Measurements from ENCODE around the gene HSBP1. TPM values are rescaled to one million over a fixed set of nuclear protein-coding genes. Genes with fewer than 3 reads are reported as not detected.

Gene HSBP1
- total and polyA plus RNA-seq, 11 donors = 20.4 to 174 (median 141) TPM

GRCh38 chr16:83859265-83859664 is 51.5 kb downstream of the HSBP1 start:
- intact Hi-C loops (cut with DNase I) = no loop called here
- H3K9me3 ChIP-seq = no peaks in the 10 kb centered on the region
- no peak for TF ChIP-seq CTCF (IDR thresholded peaks at IDR 0.05)
- TF ChIP-seq POLR2A (IDR thresholded peaks at IDR 0.05) = no peak
- H3K27ac ChIP-seq = no peak overlapping the region
- H3K36me3 ChIP-seq = no peaks in the 10 kb centered on the region
- H3K27me3 ChIP-seq = no peaks in the 10 kb centered on the region
- DNase-seq = no peak
- no peak for ATAC-seq
- WGBS, 4 donors = 79 to 84% (median 82%) methylated on average over 7 to 8 of the region's 8 CpGs
- no peak overlapping the region for H3K4me3 ChIP-seq
- H3K4me1 ChIP-seq = no peaks in the 10 kb centered on the region

DNA sequence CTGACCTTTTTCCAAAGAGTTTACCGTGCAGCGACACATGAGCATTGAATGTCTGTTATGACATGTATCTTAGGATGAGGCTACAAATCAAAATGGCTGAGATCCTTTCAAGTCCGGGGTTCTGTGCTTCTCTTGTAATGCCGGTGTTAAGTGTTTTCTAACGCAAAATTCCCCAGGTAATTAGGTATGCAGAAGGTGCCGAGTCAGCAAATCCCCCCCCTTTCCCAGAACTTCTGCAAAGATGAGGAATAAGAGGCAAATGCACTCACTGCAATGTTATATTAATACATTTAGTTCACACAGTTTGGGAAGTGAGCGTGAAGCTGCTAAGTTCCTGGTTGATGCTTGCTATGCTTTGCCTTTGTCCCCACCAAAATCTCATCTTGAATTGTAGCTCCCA is 54.9 kb downstream of the HSBP1 start:
- H3K27me3 ChIP-seq = peaks cover 0 to 2% (median 0%) of the 10 kb centered on the region in 9 donors
- no peak overlapping the region for H3K27ac ChIP-seq
- no peak overlapping the region for H3K4me3 ChIP-seq
- ATAC-seq (no peak), DNase-seq (no peak)
- intact Hi-C loops (cut with DNase I) = loop anchor here in 1 of 10 donors (5.0 kb wide), 1 partner anchor 35 kb away; no protein-coding TSS in a partner anchor
- no peak for TF ChIP-seq POLR2A (IDR thresholded peaks at IDR 0.05)
- no peak for TF ChIP-seq CTCF (IDR thresholded peaks at IDR 0.05)
- 86 to 92% (median 91%) methylated on average over 7 of the region's 7 CpGs for WGBS, 4 donors
- H3K4me1 ChIP-seq = no peaks in the 10 kb centered on the region
- H3K36me3 ChIP-seq = no peaks in the 10 kb centered on the region
- H3K9me3 ChIP-seq = no peaks in the 10 kb centered on the region

GRCh38 chr16:83863682-83864081 is 55.9 kb downstream of the HSBP1 start:
- Histone ChIP-seq H3K36me3 (no peaks in the 10 kb centered on the region), H3K27me3 (peaks cover 0 to 2% (median 0%) of the 10 kb centered on the region in 9 donors), H3K9me3 (no peaks in the 10 kb centered on the region), H3K27ac (no peak overlapping the region), H3K4me3 (no peak overlapping the region), H3K4me1 (no peaks in the 10 kb centered on the region)
- DNase-seq (no peak), ATAC-seq (no peak)
- no peak for TF ChIP-seq POLR2A (IDR thresholded peaks at IDR 0.05)
- no peak for TF ChIP-seq CTCF (IDR thresholded peaks at IDR 0.05)
- WGBS, 4 donors = 77 to 100% (median 86%) methylated on average over 1 of the region's 1 CpG
- intact Hi-C loops (cut with DNase I) = loop anchor here in 1 of 10 donors (5.0 kb wide), 1 partner anchor 36 kb away; no protein-coding TSS in a partner anchor

Other genes starting within 250 kb of the HSBP1 start
- 10 to 100 TPM; 22.5 to 65.3 (median 40.2) TPM for gene MLYCD, start 91.1 kb downstream of the HSBP1 start, total RNA-seq
- 10 to 100 TPM; 19.4 to 21.8 TPM for gene MLYCD, start 91.1 kb downstream of the HSBP1 start, polyA plus RNA-seq
- gene OSGIN1, start 145.3 kb downstream of the HSBP1 start, total RNA-seq = 10 to 100 TPM in 2 of 9 donors, 1 to 10 TPM in 7; 3.3 to 11.0 (median 7.0) TPM
- gene OSGIN1, start 145.3 kb downstream of the HSBP1 start, polyA plus RNA-seq = 10 to 100 TPM in 1 of 2 donors, 1 to 10 TPM in 1; 7.4 to 12.8 TPM
- 1 to 10 TPM in 2 of 9 donors, under 1 TPM in 5, not detected in 2; 0.24 to 1.3 (median 0.77) TPM for gene NECAB2, start 160.3 kb downstream of the HSBP1 start, total RNA-seq
- gene NECAB2, start 160.3 kb downstream of the HSBP1 start, polyA plus RNA-seq = 1 to 10 TPM; 1.2 to 2.1 TPM
- gene SLC38A8, start 234.8 kb downstream of the HSBP1 start, total RNA-seq = 1 to 10 TPM in 3 of 9 donors, under 1 TPM in 4, not detected in 2; 0.29 to 5.8 (median 0.63) TPM
- gene SLC38A8, start 234.8 kb downstream of the HSBP1 start, polyA plus RNA-seq = 10 to 100 TPM in 1 of 2 donors, not detected in 1; 25.3 TPM

Data from heart left ventricle (tissue), 16 donors.